SK-N-SH (cell line): ENCODE measurements around the gene KRT2.

Experiments used
- CTCF ChIP-seq: fragments of 200-600 bp; sonication (generic); IDR thresholded peaks from 2 replicates; pipeline ENCODE4 v1.6.1; 2017; ENCODE audit warnings: antibody characterized with exemption, mild to moderate bottlenecking, moderate library complexity
- EZH2phosphoT487 ChIP-seq: fragments of 200-600 bp; sonication (generic); IDR thresholded peaks from 2 replicates; pipeline ENCODE4 v1.6.1; 2017; ENCODE audit warnings: low read depth, mixed run types, mild to moderate bottlenecking, antibody characterized with exemption, moderate library complexity, borderline replicate concordance
- GABPA ChIP-seq: IDR thresholded peaks from 2 replicates; pipeline ENCODE4 v1.4.0; 2012; ENCODE audit warnings: low read depth, mild to moderate bottlenecking
- POLR2AphosphoS5 ChIP-seq: IDR thresholded peaks from 2 replicates; pipeline ENCODE4 v1.6.1; 2012; ENCODE audit warnings: low read depth, low read length
- SIN3A ChIP-seq: IDR thresholded peaks from 2 replicates; pipeline ENCODE4 v1.6.1; 2012; ENCODE audit warnings: low read depth, mild to moderate bottlenecking, low read length, moderate library complexity, borderline replicate concordance
- USF1 ChIP-seq: IDR thresholded peaks from 2 replicates; pipeline ENCODE4 v1.4.0; 2012; ENCODE audit warnings: low read depth, borderline replicate concordance
- YY1 ChIP-seq: IDR thresholded peaks from 2 replicates; pipeline ENCODE4 v1.4.0; 2012; ENCODE audit warnings: low read depth, mild to moderate bottlenecking

GRCh38 chr12:52648012-52648550 is 3.9 kb downstream of the KRT2 start:
- TF ChIP-seq SIN3A, result no peak
- no peak for TF ChIP-seq GABPA
- TF ChIP-seq CTCF, result no peak
- no peak for TF ChIP-seq USF1
- no peak for TF ChIP-seq POLR2AphosphoS5
- no peak for TF ChIP-seq YY1
- no peak for TF ChIP-seq EZH2phosphoT487
